ENCODE results near the gene NOL8.

NOL8 gene

GRCh38 chr9:92300936-92301335 lies 24.2 kb downstream of the NOL8 start:
- no peak overlapping the region for H3K9ac ChIP-seq (ENCODE audit: low read length)
- no peak overlapping the region for H3K4me3 ChIP-seq (ENCODE audit: low read length)
- H3K27me3 ChIP-seq (ENCODE audit: control insufficient read depth, insufficient read depth, low read length) = no peaks in the 10 kb centered on the region
- no peaks in the 10 kb centered on the region for H3K9me3 ChIP-seq (ENCODE audit: control insufficient read depth, low read length)
- H3K4me1 ChIP-seq (ENCODE audit: control insufficient read depth, insufficient read depth, low read length) = no peaks in the 10 kb centered on the region
- H3K36me3 ChIP-seq (ENCODE audit: control insufficient read depth, insufficient read depth, low read length) = peaks cover 5% of the 10 kb centered on the region

GRCh38 chr9:92299116-92299515 lies 26.0 kb downstream of the NOL8 start:
- H3K4me3 ChIP-seq (ENCODE audit: low read length) = no peak overlapping the region
- H3K36me3 ChIP-seq (ENCODE audit: control insufficient read depth, insufficient read depth, low read length) = peaks cover 5% of the 10 kb centered on the region
- peaks cover 8% of the 10 kb centered on the region for H3K4me1 ChIP-seq (ENCODE audit: control insufficient read depth, insufficient read depth, low read length)
- no peak overlapping the region for H3K9ac ChIP-seq (ENCODE audit: low read length)
- no peaks in the 10 kb centered on the region for H3K27me3 ChIP-seq (ENCODE audit: control insufficient read depth, insufficient read depth, low read length)
- H3K9me3 ChIP-seq (ENCODE audit: control insufficient read depth, low read length) = no peaks in the 10 kb centered on the region

GRCh38 chr9:92298036-92298435 lies 27.1 kb downstream of the NOL8 start:
- Histone ChIP-seq H3K4me1 (ENCODE audit: control insufficient read depth, insufficient read depth, low read length) (peaks cover 8% of the 10 kb centered on the region), H3K27me3 (ENCODE audit: control insufficient read depth, insufficient read depth, low read length) (no peaks in the 10 kb centered on the region), H3K36me3 (ENCODE audit: control insufficient read depth, insufficient read depth, low read length) (peaks cover 5% of the 10 kb centered on the region), H3K9ac (ENCODE audit: low read length) (no peak overlapping the region), H3K9me3 (ENCODE audit: control insufficient read depth, low read length) (no peaks in the 10 kb centered on the region), H3K4me3 (ENCODE audit: low read length) (no peak overlapping the region)

- H3K36me3 ChIP-seq (ENCODE audit: control insufficient read depth, insufficient read depth, low read length) = peaks cover 5% of the 10 kb centered on the region
- H3K27me3 ChIP-seq (ENCODE audit: control insufficient read depth, insufficient read depth, low read length) = no peaks in the 10 kb centered on the region
- peaks cover 8% of the 10 kb centered on the region for H3K4me1 ChIP-seq (ENCODE audit: control insufficient read depth, insufficient read depth, low read length)
- H3K4me3 ChIP-seq (ENCODE audit: low read length) = no peak overlapping the region
- no peaks in the 10 kb centered on the region for H3K9me3 ChIP-seq (ENCODE audit: control insufficient read depth, low read length)
- no peak overlapping the region for H3K9ac ChIP-seq (ENCODE audit: low read length)
Measured at GRCh38 chr9:92297611-92298010, 27.5 kb downstream of the NOL8 start.

GRCh38 chr9:92295827-92296258 lies 29.3 kb downstream of the NOL8 start:
- no peaks in the 10 kb centered on the region for H3K9me3 ChIP-seq (ENCODE audit: control insufficient read depth, low read length)
- peaks cover 12% of the 10 kb centered on the region for H3K4me1 ChIP-seq (ENCODE audit: control insufficient read depth, insufficient read depth, low read length)
- peaks cover 5% of the 10 kb centered on the region for H3K36me3 ChIP-seq (ENCODE audit: control insufficient read depth, insufficient read depth, low read length)
- H3K4me3 ChIP-seq (ENCODE audit: low read length) = no peak overlapping the region
- no peak overlapping the region for H3K9ac ChIP-seq (ENCODE audit: low read length)
- H3K27me3 ChIP-seq (ENCODE audit: control insufficient read depth, insufficient read depth, low read length) = no peaks in the 10 kb centered on the region

- peaks cover 12% of the 10 kb centered on the region for H3K4me1 ChIP-seq (ENCODE audit: control insufficient read depth, insufficient read depth, low read length)
- peaks cover 5% of the 10 kb centered on the region for H3K36me3 ChIP-seq (ENCODE audit: control insufficient read depth, insufficient read depth, low read length)
- H3K9me3 ChIP-seq (ENCODE audit: control insufficient read depth, low read length) = no peaks in the 10 kb centered on the region
- no peak overlapping the region for H3K4me3 ChIP-seq (ENCODE audit: low read length)
- no peaks in the 10 kb centered on the region for H3K27me3 ChIP-seq (ENCODE audit: control insufficient read depth, insufficient read depth, low read length)
- H3K9ac ChIP-seq (ENCODE audit: low read length) = no peak overlapping the region
Measured at GRCh38 chr9:92295240-92295790, 29.8 kb downstream of the NOL8 start.

GRCh38 chr9:92294297-92294676 lies 30.9 kb downstream of the NOL8 start:
- Histone ChIP-seq H3K9ac (ENCODE audit: low read length) (peak overlapping the region; percentile 63), H3K36me3 (ENCODE audit: control insufficient read depth, insufficient read depth, low read length) (peaks cover 5% of the 10 kb centered on the region), H3K4me1 (ENCODE audit: control insufficient read depth, insufficient read depth, low read length) (peaks cover 12% of the 10 kb centered on the region), H3K9me3 (ENCODE audit: control insufficient read depth, low read length) (no peaks in the 10 kb centered on the region), H3K27me3 (ENCODE audit: control insufficient read depth, insufficient read depth, low read length) (no peaks in the 10 kb centered on the region), H3K4me3 (ENCODE audit: low read length) (peak overlapping the region; percentile 40)

- H3K36me3 ChIP-seq (ENCODE audit: control insufficient read depth, insufficient read depth, low read length) = peaks cover 5% of the 10 kb centered on the region
- H3K4me1 ChIP-seq (ENCODE audit: control insufficient read depth, insufficient read depth, low read length) = peaks cover 12% of the 10 kb centered on the region
- H3K9ac ChIP-seq (ENCODE audit: low read length) = peak within 1 kb of the TSS; percentile 63
- no peaks in the 10 kb centered on the region for H3K9me3 ChIP-seq (ENCODE audit: control insufficient read depth, low read length)
- H3K4me3 ChIP-seq (ENCODE audit: low read length) = peak within 1 kb of the TSS; percentile 40
- H3K27me3 ChIP-seq (ENCODE audit: control insufficient read depth, insufficient read depth, low read length) = no peaks in the 10 kb centered on the region
Measured at GRCh38 chr9:92293452-92294296, 31.5 kb downstream of the NOL8 start, which contains the start of gene IARS1. Gene IARS1, minus strand, starts transcription at chr9:92293697. Its CDS starts 4,278 bp downstream, at chr9:92289419.

- H3K27me3 ChIP-seq (ENCODE audit: control insufficient read depth, insufficient read depth, low read length) = no peaks in the 10 kb centered on the region
- no peaks in the 10 kb centered on the region for H3K9me3 ChIP-seq (ENCODE audit: control insufficient read depth, low read length)
- H3K36me3 ChIP-seq (ENCODE audit: control insufficient read depth, insufficient read depth, low read length) = peaks cover 5% of the 10 kb centered on the region
- H3K4me3 ChIP-seq (ENCODE audit: low read length) = peak overlapping the region; percentile 40
- H3K4me1 ChIP-seq (ENCODE audit: control insufficient read depth, insufficient read depth, low read length) = peaks cover 12% of the 10 kb centered on the region
- H3K9ac ChIP-seq (ENCODE audit: low read length) = peak overlapping the region; percentile 63
Measured at GRCh38 chr9:92293075-92293354, 32.1 kb downstream of the NOL8 start.

GRCh38 chr9:92292338-92293074 lies 32.6 kb downstream of the NOL8 start:
- H3K4me1 ChIP-seq (ENCODE audit: control insufficient read depth, insufficient read depth, low read length) = peaks cover 12% of the 10 kb centered on the region
- peak overlapping the region; percentile 63 for H3K9ac ChIP-seq (ENCODE audit: low read length)
- peak overlapping the region; percentile 40 for H3K4me3 ChIP-seq (ENCODE audit: low read length)
- H3K36me3 ChIP-seq (ENCODE audit: control insufficient read depth, insufficient read depth, low read length) = no peaks in the 10 kb centered on the region
- H3K9me3 ChIP-seq (ENCODE audit: control insufficient read depth, low read length) = no peaks in the 10 kb centered on the region
- no peaks in the 10 kb centered on the region for H3K27me3 ChIP-seq (ENCODE audit: control insufficient read depth, insufficient read depth, low read length)

- H3K27me3 ChIP-seq (ENCODE audit: control insufficient read depth, insufficient read depth, low read length) = no peaks in the 10 kb centered on the region
- peaks cover 12% of the 10 kb centered on the region for H3K4me1 ChIP-seq (ENCODE audit: control insufficient read depth, insufficient read depth, low read length)
- H3K9ac ChIP-seq (ENCODE audit: low read length) = no peak overlapping the region
- no peak overlapping the region for H3K4me3 ChIP-seq (ENCODE audit: low read length)
- H3K36me3 ChIP-seq (ENCODE audit: control insufficient read depth, insufficient read depth, low read length) = no peaks in the 10 kb centered on the region
- H3K9me3 ChIP-seq (ENCODE audit: control insufficient read depth, low read length) = no peaks in the 10 kb centered on the region
Measured at GRCh38 chr9:92291577-92291976, 33.6 kb downstream of the NOL8 start.

- Histone ChIP-seq H3K36me3 (ENCODE audit: control insufficient read depth, insufficient read depth, low read length) (no peaks in the 10 kb centered on the region), H3K9me3 (ENCODE audit: control insufficient read depth, low read length) (no peaks in the 10 kb centered on the region), H3K9ac (ENCODE audit: low read length) (no peak overlapping the region), H3K4me1 (ENCODE audit: control insufficient read depth, insufficient read depth, low read length) (peaks cover 12% of the 10 kb centered on the region), H3K4me3 (ENCODE audit: low read length) (no peak overlapping the region), H3K27me3 (ENCODE audit: control insufficient read depth, insufficient read depth, low read length) (no peaks in the 10 kb centered on the region)
Measured at GRCh38 chr9:92290785-92291429, 34.2 kb downstream of the NOL8 start.
